ENCODE results near the gene EPHA6.

Gene EPHA6

DNA sequence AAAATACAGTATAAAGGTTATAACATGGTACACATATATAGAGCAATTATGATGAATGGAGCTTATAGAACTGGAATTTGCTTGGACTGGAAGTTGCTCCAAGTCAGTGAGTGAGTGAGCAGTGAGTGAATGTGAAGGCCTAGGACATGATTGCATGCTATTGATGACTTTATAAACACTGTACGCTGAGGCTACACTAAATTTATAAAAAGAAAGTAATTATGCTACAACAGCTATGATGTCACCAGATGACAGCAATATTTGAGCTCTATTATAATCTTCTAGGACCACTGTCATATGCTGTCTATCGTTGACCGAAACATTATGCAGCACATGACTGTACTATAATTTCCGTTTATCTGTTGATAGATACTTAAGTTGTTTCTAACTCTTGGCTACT, 463.3 kb downstream of the EPHA6 start:
- no peak for DNase-seq (ENCODE audit: low read depth in 2 of 2)

- DNase-seq (ENCODE audit: low read depth in 2 of 2), result no peak
Measured at GRCh38 chr3:97278506-97278905, 464.1 kb downstream of the EPHA6 start.

DNA sequence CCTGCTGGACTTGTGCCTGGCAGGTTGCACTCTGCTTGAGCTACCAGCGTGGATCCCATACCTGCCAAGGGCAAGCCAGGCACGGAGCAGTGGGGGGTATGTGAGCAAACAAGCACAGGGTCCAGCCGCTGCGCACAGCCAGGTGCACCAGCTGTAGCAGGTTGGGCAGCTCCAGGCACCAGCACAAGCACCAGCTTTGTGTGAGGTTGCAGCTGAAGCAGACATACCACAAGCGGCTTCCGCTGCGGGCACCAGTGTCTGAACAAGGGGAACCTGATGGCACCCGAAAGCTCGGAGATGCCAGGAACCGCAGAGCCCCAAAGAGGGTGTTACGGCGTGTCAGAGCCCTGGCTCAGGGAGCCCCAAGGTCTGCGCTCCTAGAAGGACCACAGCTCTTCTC, 477.5 kb downstream of the EPHA6 start:
- no peak for DNase-seq (ENCODE audit: low read depth in 2 of 2)

GRCh38 chr3:97293596-97294131, 479.3 kb downstream of the EPHA6 start:
- no peak for DNase-seq (ENCODE audit: low read depth in 2 of 2)

- DNase-seq (ENCODE audit: low read depth in 2 of 2), result no peak
Measured at GRCh38 chr3:97297032-97297431, 482.6 kb downstream of the EPHA6 start.

DNA sequence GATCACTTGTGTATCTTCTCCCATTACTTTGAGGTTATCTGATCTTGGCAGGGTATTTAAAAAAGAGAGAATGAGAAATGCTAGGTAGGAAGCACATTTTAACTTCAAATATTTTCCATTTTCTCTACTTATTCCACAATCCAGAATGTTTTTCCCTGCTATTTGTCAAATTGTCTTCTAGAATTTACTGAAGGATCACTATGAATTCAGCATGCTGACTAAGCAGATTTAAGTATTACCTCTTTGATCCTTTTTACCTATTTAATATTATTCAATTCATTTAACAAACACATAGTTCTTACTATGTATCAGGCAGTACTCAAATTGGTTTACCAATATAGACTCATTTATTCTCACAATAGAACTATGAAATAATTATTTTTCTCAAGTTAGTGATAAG, 486.7 kb downstream of the EPHA6 start:
- no peak for DNase-seq (ENCODE audit: low read depth in 2 of 2)

- DNase-seq (ENCODE audit: low read depth in 2 of 2), result no peak
Measured at GRCh38 chr3:97306226-97306625, 491.8 kb downstream of the EPHA6 start.

DNA sequence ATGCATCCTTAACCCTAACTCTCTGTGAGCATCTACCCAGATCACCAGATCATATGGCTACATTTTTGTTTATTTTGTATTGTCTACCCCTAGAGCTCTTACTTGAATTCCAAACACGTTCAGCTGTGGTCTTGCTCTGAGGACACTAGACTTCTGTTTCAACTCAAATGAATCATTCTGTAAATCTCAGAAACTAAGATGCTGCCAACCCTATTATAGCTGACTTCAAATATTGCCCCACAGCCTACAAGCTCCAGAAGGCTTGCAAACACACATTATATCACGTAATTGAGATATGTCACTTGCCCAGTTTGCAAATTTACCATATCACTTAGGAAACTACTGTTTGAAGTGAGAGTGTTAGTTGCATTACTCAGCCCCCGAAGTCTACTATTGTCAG, 524.0 kb downstream of the EPHA6 start:
- no peak for DNase-seq (ENCODE audit: low read depth in 2 of 2)

- no peak for DNase-seq (ENCODE audit: low read depth in 2 of 2)
Measured at GRCh38 chr3:97340940-97341339, 526.5 kb downstream of the EPHA6 start.

DNA sequence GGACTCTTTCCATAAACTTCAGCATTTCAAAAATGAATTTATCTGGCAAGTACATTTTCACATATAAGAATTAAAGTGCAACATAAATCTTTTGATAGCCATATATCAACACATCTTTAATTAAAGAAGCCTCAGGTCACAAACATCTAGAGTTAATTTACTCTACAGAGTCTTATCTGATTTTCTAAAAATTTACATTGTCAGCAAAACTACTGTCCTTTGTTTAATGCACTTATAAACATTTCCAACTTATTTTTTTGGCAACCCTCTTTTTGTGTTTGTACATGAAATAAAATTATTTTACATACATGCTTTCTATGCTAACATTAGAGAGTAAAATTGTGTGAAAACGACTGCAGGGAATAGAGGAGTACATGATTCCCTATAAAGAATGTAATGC, 533.4 kb downstream of the EPHA6 start:
- no peak for DNase-seq (ENCODE audit: low read depth in 2 of 2)

DNA sequence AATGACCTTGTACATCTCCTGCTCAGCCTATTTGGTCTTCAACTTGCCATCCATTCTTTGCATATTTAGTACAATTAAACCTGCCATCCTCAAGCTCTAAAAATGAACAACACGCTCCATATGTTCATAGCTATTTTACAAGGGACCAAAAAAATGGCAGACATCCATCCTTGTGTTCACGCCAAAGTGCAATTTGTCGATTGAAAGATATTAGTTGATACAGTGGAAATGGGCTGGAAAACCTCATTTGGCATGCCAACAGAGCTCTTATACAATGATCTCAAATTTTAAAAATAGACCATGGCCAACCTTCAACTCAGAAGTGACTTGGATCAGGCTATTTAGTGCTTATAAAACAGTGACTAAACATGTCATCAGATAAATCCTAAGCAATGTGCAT, 536.6 kb downstream of the EPHA6 start:
- DNase-seq (ENCODE audit: low read depth in 2 of 2), result no peak

DNA sequence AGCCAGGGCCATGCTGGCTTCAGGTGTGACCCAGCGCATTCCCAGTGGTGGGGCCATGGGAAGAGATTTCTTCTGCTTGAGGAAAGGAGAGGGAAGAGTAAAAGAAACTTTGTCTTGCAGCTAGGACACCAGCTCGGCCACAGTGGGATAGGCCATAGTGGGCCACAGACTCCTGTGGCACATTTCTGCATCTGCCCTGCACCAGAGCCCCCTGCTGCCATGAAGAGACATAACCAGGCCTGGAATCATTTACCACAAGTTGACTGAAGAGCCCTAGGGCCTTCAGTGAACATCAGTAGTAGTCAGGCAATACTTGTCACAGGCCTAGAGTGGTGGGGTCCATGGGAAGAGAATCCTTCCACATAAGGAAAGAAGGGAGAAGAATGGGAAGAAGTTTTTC, 538.8 kb downstream of the EPHA6 start:
- DNase-seq (ENCODE audit: low read depth in 2 of 2), result no peak

GRCh38 chr3:97359977-97360376, 545.6 kb downstream of the EPHA6 start:
- DNase-seq (ENCODE audit: low read depth in 2 of 2), result no peak

DNA sequence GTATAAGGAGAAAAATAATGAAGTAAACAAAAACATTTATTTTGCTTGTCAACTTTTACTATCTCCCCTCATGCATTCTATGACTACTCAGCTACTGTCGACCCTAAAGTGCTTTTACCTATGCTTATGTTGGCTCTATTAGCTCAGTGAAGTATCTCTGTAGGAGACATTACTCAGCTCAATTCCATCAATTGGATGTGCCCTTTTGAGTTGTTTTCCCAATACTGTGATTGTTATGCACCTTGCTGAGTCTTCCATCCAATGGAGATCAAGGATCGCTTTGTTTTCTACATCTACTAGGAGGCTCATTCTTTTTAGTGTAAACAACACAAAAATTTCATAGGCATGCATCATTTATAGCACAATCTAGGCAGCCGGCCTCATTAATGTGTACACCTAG, 546.4 kb downstream of the EPHA6 start:
- no peak for DNase-seq (ENCODE audit: low read depth in 2 of 2)

DNA sequence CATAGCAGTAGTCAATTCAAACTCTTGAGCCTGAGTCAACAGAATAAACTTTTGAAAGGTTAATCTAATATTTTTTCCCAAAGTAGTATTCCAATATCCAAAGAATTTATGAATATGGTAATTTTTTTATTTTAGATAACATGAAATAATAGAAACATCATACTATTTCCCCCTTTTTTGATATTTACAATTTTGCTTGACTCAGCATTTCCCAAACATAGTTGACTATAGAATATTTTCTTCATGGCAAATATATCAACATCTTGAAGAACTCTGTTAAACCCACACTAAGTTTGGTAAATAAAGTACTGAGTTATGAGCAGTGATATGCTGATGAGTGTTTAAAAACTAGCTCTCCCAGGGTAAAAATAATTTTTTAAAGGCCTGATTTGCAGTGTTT, 570.2 kb downstream of the EPHA6 start:
- DNase-seq (ENCODE audit: low read depth in 2 of 2), result no peak

GRCh38 chr3:97388774-97389173, 574.4 kb downstream of the EPHA6 start:
- no peak for DNase-seq (ENCODE audit: low read depth in 2 of 2)

GRCh38 chr3:97389936-97390335, 575.5 kb downstream of the EPHA6 start:
- DNase-seq (ENCODE audit: low read depth in 2 of 2), result no peak

DNA sequence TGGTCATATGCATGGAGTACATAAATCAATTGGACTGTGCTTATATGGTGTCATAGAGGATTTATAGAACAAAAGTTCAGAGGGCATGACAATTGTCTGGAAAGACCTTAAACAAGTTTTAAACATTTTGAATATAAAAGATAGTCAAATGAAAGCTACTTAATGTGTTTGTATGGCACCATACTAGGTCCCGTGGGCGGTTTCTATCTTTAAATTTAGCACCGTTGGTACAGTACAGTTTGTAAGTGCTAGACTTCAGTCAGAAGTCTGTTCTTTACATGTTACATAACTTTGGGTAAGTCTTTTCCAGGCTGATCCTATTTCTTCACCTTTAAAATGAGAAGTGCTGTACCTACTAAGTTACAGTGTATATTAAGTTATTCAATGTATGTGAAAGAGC, 576.8 kb downstream of the EPHA6 start:
- no peak for DNase-seq (ENCODE audit: low read depth in 2 of 2)

DNA sequence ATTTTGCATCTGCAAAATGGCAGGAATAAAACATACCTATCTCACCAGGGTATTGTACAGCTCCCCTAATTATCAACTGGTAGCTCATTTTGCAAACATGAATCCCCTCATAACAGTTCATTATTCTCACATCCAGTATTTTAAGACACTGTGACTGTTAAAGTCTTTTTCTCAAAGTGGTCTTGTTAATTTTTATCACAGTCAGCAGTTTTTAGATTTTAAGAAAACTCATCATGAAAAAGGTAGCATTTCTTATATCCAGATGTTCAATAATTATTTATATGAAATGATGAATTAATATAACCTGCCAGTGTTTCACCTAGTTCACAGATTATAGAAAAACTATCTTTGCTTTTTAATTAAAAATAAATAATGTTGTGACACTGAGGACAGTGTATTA, 595.2 kb downstream of the EPHA6 start:
- DNase-seq (ENCODE audit: low read depth in 2 of 2), result no peak

- no peak for DNase-seq (ENCODE audit: low read depth in 2 of 2)
Measured at GRCh38 chr3:97421565-97421964, 607.2 kb downstream of the EPHA6 start.

- no peak for DNase-seq (ENCODE audit: low read depth in 2 of 2)
Measured at GRCh38 chr3:97425002-97425401, 610.6 kb downstream of the EPHA6 start.

DNA sequence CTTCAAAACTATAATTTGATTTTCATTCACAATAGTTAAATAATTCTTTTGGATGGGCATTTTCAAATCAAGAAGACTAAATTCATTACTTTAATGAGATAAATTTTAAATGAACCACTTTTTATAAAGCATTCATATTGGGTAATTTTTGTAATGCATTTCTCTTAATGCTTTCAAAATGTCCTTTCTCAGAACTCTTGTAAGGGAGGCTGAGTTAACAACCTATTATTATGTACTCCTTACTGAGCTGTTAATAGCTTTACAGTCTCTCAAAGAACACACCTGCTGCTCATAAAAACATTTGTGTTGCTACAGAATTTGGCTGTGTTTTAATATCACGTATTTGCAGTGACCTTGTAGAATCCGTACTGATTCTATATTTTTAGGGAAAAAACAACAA, 616.2 kb downstream of the EPHA6 start:
- DNase-seq (ENCODE audit: low read depth in 2 of 2), result no peak

DNA sequence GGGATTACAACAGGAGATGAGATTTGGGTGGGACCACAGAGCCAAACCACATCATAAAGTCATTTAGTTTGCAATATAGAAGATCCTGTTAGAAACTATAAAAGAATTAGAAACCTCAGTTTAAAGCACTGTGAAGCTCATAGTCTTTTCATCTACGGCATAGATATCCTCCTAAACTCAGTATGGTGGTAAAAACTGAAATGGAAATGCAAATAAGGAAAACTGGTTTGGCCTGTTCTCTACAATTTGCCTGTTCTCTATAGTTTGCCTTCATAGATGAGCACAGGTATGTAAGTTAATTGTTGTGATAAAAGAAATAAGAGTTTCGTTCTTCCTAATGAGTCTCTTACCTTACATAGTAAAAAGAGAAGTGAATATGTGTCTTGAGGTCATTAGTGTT, 618.5 kb downstream of the EPHA6 start:
- DNase-seq (ENCODE audit: low read depth in 2 of 2), result no peak

DNA sequence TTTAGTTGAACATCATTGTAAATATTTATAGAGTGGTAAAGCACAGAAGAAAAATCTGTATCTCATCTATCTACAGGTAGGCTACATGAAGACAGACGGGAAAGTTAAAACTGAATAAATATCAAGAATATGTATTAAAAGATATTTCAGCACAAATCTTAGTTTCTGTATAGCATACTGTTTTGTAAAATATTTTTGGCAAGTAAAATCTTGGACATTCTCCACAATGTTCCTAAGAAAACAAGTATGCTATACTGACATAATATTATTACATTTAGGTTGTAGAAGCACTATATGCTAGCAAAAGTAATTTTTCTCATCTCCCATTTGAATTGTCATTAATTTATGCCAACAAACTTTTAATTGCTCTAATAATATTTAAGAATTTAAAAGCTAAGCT, 623.7 kb downstream of the EPHA6 start:
- no peak for DNase-seq (ENCODE audit: low read depth in 2 of 2)

- DNase-seq (ENCODE audit: low read depth in 2 of 2), result no peak
Measured at GRCh38 chr3:97439373-97439772, 625.0 kb downstream of the EPHA6 start.
